NCI-H460 (cell line): ENCODE results near the gene AP2A2. TPM values are rescaled to one million over a fixed set of nuclear protein-coding genes. Genes with fewer than 3 reads are reported as not detected.

Source experiments
- DNase-seq: peaks from one replicate; pipeline ENCODE4 v3.0.0-alpha.2; 2016; ENCODE audit warnings: low read depth; ENCODE audit errors: extremely low read depth
- polyA plus RNA-seq: library from polyadenylated mRNA; depleted of rRNA; stranded (reverse); fragments of >200 nt; gene quantifications from 2 replicates; pipeline ENCODE4 v1.2.3, GENCODE V29; 2014; cell fraction: nucleus; rRNA removed
- total RNA-seq: library from RNA; depleted of rRNA; stranded (reverse); fragments of >200 nt; shearing (Covaris generic); gene quantifications from 2 replicates; pipeline ENCODE4 v1.2.3, GENCODE V29; 2014; rRNA removed

AP2A2 gene
- 25.1 and 35.9 TPM in 2 replicates for total RNA-seq
- 34.8 and 50.2 TPM in 2 replicates for polyA plus RNA-seq

DNA sequence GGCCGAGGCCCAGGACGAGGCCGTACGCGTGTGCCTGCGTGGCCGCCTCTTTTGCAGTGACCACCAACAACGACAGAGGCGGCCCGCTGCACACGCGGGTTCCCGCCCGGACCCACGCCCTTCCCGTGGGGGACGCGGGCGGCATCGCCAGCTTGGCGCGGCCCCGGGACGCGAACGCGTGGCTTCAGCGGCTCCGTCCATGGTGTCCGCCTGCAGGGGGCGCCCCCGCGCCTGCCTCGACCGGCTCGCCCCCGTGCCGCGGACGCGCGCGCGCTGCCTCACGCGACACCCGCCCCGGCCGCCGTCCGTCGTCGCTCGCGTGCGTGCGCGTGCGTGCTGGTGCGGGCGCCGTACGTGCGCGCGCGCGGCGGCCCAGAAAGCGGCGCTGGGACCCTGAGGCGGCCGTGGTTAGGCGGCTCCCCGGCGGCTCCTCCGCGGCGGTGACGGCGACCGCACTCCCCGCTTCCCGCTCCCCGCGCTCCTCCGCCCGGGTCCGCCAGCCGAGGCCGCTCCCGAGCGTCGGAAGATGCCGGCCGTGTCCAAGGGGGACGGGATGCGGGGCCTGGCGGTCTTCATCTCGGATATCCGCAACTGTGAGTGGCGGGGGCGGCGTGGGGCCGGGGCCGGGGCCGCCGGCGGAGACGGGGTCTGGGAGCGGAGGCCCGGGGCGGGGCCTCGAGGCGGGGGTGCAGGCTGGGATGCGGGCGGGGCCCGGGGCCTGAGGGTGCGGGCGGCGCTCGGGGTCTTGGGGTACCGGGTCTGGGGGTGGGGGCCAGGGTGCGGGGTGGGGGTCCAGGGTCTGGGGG is at the start of gene AP2A2:
AP2A2 (plus strand) TSS at position 375 of the 806 bp plus-strand sequence; CDS start at position 527, 152 bp downstream.
- DNase-seq = peak; percentile 75

DNA sequence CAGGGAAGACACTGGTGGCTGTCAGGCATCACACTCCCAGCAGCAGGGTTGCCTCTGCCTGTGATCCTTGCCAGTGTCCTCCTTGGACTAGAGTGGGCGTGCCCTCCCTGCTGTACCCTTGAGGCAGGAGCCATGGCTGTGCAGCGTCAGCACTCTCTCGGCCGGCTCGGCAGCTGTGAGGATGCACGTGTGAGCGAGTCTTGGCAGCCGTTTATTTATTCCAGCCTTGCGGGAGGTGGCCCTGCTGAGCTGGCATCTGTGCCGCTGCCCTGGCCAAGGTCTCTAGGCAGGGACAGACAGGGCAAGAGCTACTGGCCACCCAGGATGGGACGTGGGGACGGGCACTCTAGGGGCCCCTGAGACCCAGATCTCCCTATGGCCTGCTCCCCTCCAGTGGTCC is 49.1 kb upstream of the AP2A2 start:
- DNase-seq = no peak

DNA sequence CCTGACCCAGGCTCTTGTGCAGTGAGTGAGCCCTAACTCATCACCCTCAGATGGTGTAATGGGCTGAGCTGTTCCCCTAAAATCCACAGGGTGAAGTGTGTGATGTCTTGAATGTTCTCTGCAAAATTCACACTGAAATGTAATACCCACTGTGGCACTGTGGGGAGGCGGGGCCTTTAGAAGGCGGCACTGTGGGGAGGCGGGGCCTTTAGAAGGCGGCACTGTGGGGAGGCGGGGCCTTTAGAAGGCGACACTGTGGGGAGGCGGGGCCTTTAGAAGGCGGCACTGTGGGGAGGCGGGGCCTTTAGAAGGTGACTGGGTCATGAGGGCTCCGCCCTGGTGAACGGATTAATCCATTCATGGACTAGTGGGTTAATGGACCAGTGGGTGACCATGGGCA is 48.1 kb upstream of the AP2A2 start:
- DNase-seq = peak; percentile 60

DNA sequence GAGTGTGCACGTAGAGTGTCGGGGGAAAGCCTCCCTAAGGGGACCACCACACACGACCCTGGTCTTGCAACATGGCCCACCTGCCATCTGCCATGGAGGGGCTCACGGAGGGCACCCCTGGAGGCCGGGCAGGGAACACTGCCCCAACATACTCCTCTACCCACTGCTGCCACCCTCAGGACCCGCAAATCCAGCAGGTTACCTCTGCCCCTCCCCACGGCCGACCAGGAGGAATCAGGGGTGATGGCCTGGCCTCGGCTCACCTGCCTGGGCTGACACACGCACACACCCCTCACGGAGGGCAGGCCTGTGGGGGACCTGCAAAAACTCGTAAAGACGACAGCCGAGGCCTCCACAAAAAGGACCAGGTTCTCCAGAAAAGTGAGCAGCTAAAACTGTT is 45.2 kb upstream of the AP2A2 start:
- no peak for DNase-seq

DNA sequence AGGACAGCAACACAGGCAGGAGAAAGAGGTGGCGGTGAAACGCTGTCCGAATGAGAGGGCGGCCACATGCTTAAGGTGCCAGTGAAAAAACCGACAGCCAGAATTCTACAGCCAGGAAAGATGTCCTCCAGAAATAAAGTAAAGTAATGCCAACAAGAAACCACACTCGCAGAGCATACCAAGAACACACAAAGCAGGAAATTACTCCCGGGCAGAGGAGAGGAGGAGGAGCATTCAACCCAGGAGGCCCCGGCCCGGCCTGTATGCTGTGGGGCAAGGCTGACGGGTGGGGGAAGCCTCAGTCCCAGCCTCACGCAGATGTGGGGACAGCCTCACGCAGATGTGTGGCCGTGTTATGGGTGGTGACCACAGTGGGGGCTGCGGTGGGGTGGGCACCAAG is 43.1 kb upstream of the AP2A2 start:
- DNase-seq = no peak

DNA sequence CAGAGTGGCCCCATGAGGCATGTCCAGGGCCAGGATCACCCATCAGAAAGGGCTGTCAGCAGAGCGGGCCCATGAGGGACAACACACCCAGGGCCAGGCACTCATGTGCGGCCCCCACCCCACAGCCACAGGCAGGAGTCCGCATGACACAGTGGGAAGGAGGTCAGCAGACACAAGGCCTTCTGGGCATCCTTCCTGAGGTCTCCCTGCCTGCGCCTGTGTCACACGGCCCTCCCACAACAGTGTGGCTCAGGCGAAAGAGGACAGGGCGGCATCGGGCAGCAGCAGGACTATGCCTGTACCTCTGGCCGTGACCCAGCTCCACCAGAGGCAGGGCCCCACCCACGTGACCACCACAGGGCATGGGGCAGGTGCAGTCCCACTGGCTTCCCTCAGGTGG is 42.1 kb upstream of the AP2A2 start:
- DNase-seq = no peak

DNA sequence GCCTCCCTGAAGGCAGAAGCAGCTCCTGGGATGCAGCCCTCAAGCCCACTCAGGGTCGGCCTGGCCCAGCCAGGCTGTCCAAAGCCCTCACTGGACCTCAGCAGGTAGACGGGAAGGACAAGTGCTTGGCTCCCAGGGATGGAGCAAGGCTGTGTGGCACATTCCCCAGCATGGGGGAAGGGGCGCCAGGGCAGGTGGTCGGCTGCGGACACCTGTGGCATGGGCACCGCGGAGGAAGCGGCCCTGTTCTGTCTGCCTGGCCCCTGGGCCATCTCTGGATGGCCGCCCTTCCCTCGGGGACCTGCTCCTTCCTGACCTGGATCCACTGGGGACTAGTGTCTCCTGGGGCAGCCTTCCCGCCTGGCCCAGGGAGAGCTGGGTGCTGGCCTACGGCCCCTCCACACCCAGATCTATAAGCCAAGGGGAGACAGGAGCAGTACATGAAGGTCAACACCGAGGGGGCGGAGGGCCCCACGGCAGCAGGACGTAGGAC is 41.0 kb upstream of the AP2A2 start:
- no peak for DNase-seq

DNA sequence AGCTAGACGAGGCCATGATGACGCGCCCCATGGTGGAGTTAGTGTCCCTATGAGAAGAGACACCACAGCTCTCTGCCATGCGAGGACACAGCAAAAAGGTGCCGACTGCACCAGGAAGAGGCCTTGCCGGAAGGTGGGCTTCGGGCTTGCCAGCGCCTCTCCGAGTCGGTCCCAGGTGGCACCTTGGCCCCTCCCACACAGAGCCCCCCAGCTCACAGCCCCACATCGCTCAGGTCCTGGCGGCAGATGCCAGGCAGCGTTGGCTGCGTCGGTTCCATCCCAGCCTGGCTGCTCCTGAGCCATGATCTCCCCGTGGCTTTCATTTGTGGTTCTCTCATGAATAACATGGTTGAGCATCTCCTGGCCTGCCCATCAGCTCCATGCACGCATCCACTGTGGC is 39.1 kb upstream of the AP2A2 start:
- no peak for DNase-seq

DNA sequence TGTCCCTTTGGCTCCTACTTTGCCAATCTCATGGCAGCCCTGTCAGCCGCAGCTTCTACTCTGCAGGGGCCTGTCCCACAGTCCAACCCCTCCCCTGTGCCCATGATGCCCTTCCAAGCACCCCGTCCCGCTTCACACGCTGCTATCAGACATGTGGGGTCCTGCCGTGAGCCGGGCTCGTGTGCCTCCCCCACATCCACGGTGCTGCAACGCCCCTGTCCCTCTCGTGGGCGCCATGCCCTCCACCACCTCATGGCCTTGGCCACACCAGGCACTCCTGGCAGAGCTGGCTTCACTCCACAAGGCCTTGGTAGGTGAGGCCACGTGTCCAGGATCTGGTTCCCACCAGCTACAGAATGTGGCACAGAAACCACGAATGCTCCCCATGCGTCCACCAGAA is 38.1 kb upstream of the AP2A2 start:
- DNase-seq = no peak

DNA sequence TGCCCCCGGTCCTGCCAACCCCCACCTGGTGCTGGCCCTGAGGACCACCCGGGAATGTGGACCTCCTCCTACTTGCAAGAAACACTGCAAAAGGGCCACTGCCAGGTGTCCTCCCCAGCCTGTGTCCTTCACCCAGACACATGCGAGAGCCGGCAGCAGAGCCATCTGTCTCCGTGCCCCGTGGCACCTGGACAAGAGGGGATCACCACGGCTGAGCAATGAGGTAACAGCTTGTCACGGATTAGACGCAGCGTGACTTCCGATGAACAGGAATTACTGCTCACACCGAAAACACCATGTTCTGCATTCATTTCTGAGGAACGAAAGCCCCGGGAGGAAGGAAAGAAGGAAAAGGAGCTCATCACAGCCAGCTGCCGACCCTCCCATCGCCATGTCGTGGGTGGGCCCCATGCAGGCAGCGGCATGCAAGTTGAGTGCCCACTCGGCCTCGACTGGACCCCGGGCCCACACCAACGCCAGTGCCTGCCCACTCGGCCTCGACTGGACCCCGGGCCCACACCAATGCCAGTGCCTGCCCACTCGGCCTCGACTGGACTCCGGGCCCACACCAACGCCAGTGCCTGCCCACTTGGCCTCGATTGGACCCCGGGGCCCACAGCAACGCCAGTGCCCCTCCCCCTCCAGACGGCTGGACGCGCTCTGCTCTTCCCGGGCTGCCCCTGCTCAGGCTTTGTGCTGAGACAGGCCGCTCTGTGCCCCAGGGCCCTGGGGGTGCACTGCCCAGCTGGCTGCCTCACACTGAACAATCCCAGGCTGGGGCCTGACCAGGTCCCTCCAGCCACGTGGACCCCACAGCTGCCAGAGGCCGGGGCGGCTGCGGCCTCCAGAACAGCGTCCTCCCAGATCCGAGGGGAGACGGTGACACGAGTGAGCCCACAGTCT is 37.1 kb upstream of the AP2A2 start:
- DNase-seq = no peak

DNA sequence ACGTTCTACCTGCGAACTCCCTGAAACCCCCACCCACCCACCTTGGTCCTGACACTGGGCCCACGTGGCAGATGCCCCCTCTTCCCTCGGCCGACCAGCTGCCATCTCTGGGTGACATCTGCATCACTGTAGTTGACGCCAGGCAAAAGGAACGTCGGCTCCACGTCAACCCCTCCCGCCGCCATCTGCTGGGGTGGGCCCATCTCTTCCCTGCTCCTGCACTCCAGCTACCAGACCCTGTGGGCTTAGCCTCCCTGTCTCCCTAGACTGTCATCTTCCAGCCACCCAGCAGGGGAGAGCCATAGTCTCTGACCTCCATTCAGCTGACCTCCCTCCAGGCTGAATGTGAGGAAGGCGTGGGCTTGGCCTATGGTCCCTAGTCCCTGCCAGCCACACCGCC is 36.4 kb upstream of the AP2A2 start:
- no peak for DNase-seq

DNA sequence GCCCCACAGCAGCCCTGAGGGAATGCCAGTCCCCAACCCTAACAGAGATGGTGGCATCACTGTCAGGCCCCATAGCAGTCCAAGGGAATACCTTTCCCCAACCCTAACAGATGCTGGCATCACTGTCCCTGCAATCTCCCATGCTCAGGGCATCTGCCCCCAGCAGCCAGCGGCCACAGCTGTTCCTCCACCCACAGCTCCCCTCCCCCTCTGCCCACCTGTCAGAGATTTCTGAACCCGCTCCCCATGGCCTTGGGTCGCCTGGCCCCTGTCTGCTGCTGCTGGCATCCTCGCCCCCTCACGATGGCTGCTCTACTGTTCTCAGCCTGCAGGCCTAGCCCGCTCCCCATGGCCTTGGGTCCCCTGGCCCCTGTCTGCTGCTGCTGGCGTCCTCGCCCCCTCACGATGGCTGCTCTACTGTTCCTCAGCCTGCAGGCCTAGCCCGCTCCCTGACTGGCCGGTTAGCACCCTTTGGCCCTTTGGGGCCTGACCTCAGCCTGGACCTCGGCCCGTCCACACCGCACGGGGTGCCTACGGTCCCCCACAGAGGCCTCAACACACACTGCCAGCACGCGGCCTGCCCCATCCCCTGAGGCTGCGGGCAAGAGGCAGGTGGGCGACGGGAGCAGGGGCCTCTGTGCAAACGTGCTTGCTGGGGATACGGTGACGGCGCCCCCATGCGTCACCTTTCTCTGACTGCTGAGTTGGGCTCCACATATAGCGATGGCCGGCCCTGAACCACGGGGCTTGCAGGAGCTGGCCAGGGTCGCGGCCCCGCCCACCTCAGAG is 35.8 kb upstream of the AP2A2 start:
- DNase-seq = no peak

DNA sequence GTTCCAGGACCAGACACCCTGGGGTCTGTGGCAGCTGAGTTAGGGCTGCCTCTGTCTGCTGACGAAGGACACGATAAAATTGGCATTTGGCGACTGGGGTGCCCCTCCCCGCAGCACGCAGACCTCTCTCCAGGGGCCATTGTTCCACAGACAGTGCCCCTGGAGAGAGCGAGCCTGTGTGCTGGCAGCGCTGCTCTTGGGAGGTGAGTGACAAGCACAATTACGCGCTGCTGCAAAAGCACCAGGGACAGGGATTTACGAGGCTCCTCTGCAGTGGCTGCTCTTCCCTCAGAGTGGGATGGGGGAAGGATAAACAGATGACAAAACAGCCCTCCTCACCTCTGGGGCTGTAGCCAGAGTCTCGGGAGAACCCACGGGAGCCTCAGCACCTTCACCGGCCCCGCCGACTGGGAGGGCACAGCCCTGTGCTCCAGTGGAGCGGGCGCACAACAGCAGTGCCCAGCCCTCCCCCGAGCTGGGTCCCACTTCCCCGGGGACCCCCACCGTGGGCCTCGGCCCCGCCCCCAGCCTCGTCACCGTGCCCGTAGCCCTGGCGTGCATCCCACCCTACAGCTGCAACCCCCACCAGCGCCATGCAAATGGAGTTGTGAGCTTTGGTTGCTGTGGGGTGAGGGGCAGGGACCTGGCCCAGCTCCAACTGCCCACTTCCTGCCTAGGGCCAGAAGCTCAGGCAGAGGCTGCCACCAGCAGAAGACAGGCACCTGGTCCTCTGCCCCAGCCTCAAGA is 34.7 kb upstream of the AP2A2 start:
- DNase-seq = no peak

DNA sequence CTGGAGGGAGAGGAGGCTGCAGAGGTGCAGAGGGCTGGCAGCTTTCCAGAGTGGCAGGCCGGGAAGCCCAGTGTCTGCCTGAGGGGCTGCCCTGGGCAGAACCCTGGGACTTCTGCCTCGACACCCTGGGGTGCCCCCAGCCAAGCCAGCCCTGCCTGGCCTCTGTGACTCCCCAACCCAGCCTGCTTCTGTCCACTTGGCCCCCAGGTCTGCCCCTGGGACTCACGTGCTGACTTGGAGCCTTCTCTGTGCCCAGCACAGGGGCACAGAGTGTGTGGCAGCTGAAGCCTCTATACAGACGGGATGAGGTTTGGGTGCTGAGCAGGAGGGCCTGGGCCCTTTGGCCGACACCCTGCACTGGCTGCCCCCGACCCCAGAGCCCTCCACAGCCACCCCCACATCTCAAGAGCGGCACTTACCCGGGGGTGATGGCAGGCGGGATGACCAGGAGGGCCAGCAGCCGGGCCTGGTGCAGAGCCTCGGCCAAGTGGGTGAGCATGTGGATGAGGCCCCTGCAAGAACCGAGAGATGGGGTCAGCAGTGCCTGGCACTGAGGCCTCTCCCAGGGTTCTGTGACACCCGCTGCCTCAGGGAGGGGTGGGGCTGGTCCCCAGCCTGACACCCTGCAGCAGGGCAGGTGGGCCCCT is 32.5 kb upstream of the AP2A2 start:
- no peak for DNase-seq

DNA sequence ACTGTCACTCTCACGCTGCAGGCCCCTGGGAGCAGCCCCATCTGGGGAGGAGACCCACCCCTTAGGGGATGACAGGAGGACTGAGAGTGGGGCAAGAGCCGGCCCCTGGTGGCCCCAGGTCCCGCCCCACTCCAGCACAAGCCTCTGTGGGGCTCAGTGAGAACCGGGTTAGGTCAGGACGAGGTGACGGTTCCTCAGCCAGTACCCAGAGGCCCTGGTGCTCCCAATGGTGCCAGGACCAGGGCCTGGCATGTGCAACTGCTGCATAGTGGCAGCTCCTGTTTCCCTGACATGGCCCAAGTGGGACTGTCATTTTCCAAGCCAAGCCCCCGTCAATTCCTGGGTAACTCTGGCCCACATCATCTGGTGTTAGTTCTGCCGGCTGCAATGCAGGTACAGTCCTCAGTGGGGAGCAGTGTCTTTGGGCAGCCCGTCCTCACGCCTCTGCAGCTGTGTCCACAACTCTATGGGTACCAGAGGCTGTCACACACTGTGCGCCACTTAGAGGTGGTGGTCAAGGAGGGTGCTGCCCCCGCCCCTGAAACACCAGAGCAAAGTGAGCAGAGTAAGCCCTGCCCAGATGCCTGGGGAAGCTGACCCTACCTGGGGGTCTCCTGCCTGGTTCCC is 31.0 kb upstream of the AP2A2 start:
- DNase-seq = no peak

DNA sequence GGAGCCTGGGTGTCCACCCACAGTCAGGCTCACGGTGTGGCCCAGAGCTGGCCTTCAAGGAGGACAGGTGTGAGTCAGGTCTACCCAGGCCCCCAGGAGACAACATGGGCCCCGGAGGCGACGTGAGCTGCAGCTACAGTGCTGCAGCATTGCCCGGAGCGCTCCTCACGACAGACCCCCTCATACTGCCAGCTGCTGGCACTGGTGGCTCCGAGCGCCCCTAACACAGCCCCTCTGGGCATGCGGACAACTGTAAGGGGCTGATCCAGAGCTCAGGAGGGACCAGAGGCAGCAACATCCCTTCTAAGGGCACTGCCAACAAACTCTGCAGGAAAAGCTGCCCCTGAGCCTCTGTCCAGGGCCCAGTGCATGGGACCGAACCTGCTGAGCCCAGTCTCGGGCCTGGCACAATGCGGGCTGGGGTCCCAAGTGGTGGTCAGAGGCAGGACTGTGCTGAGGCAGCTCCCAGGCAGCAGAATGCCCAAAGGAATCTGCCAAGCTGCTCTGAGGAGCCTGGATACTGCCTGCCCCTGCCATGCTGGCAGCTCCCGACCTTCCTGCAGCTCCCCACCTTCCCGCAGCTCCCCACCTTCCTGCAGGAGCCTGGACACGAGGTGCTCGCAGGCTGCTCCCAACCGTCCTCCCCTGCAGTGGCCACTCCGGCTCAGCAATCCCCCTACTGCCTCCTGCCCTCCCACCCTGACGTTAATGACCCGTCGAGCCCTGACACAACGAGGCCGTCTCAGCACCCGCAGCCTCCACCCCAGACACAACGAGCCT is 30.1 kb upstream of the AP2A2 start:
- DNase-seq = no peak

DNA sequence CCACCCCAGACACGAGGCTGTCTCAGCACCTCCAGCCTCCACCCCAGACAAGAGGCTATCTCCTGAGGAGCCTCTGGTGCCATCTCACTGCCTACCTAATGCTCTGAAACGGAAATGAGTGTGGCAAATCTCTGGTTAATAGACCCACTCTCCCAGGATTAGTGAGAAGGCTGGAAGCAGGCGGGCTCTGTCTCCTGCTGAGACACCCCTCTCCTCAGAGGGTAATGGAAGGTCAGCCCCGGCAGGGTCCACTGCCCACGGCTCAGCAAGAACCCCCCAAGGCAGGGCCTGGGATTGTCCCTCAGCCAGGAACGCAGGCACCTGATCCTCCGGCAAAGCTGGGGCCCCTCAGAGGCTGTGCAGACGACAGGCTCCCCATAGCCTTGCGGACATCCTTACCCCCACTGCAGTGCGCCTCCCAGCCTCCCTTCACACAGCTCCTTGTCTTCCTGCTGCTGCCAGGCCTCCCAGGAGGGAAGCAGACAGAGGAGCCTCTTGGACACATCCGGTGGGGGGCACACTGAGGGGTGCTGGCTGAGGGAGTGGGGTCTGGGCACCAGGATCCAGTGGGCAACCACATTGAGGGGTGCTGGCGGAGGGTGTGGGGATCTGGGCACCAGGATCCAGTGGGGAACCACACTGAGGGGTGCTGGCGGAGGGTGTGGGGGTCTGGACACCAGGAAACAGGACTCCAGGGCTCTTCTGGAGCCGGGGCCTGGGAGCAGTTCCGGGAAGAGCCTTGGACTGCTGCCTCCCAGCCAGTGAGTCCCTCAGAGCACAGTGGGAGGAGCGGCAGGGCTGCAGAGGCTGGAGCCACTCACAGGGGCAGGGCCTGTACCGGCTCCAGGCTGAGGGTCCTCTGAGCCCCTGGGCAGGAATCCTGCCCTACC is 28.2 kb upstream of the AP2A2 start:
- DNase-seq = no peak
